Lower leg skin (tissue), 4 donors: ENCODE data around the gene NCKAP5. TPM values are rescaled to one million over a fixed set of nuclear protein-coding genes. Genes with fewer than 3 reads are reported as not detected.

Source experiments
- DNase-seq, 2 donors: peaks; one replicate each; pipeline ENCODE4 v3.0.0-alpha.2; 2019; ENCODE audit warnings: low spot score in 2 of 2
- H3K4me3 ChIP-seq: fragments of 200-600 bp; sonication (generic); 2 replicates; pipeline ENCODE4 v1.5.1; 2017; ENCODE audit warnings: mild to moderate bottlenecking, low read depth; ENCODE audit not compliant: poor library complexity, severe bottlenecking
- CTCF ChIP-seq, 3 donors: fragments of 450-650 bp; IDR thresholded peaks; one replicate each; pipeline ENCODE4 v1.5.1; 2016; ENCODE audit warnings: antibody characterized with exemption in 3 of 3, mild to moderate bottlenecking in 3 of 3, moderate library complexity in 2 of 3
- POLR2A ChIP-seq, 2 donors: fragments of 450-650 bp; IDR thresholded peaks; one replicate each; pipeline ENCODE4 v1.6.1; 2016 to 2017; ENCODE audit warnings: antibody characterized with exemption in 2 of 2, mild to moderate bottlenecking in 1 of 2, moderate library complexity in 1 of 2
- WGBS, 2 donors: methylation state at CpG; one replicate each; pipeline ENCODE4 v1.1.5; 2018; 5-methylcytosine and 5-hydroxymethylcytosine counted together
- intact Hi-C: fragments of 100-400 bp; cut with DNase I; formaldehyde crosslinking; loops from one replicate; pipeline ENCODE4 v1.15.0; 2023; ENCODE audit warnings: low total_unique reads
- total RNA-seq, 4 donors: library from RNA; depleted of rRNA; stranded (reverse); fragments of >200 nt; gene quantifications; one replicate each; pipeline ENCODE4 v1.1.0, GENCODE V29; 2016

Gene NCKAP5
- total RNA-seq, 4 donors from 2014 or later, result 2.0 to 5.1 (median 3.6) TPM

GRCh38 chr2:132646540-132647108, 921.6 kb downstream of the NCKAP5 start:
- intact Hi-C loops, result no loop called here
- no peak for TF ChIP-seq CTCF (IDR thresholded peaks at IDR 0.05)
- no peak for TF ChIP-seq POLR2A (IDR thresholded peaks at IDR 0.05)
- WGBS, 2 donors, result 82 to 86% methylated on average over 8 of the region's 8 CpGs
- DNase-seq, result no peak
- H3K4me3 ChIP-seq, result no peak overlapping the region

- intact Hi-C loops, result no loop called here
- TF ChIP-seq POLR2A (IDR thresholded peaks at IDR 0.05) (no peak), CTCF (IDR thresholded peaks at IDR 0.05) (no peak)
- 82 to 89% methylated on average over 18 of the region's 18 CpGs for WGBS, 2 donors
- H3K4me3 ChIP-seq, result no peak overlapping the region
- DNase-seq, result no peak
Measured at GRCh38 chr2:132645722-132646539, 922.3 kb downstream of the NCKAP5 start.

DNA sequence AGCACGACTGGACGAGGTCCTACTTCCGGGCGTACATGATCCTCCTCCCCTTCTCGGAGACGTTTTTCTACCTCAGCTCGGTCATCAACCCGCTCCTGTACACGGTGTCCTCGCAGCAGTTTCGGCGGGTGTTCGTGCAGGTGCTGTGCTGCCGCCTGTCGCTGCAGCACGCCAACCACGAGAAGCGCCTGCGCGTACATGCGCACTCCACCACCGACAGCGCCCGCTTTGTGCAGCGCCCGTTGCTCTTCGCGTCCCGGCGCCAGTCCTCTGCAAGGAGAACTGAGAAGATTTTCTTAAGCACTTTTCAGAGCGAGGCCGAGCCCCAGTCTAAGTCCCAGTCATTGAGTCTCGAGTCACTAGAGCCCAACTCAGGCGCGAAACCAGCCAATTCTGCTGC, 923.1 kb downstream of the NCKAP5 start:
- no peak for TF ChIP-seq POLR2A (IDR thresholded peaks at IDR 0.05)
- TF ChIP-seq CTCF (IDR thresholded peaks at IDR 0.05), result no peak
- DNase-seq, result no peak
- intact Hi-C loops, result no loop called here
- 83 to 85% methylated on average over 34 to 35 of the region's 35 CpGs for WGBS, 2 donors
- no peak overlapping the region for H3K4me3 ChIP-seq

DNA sequence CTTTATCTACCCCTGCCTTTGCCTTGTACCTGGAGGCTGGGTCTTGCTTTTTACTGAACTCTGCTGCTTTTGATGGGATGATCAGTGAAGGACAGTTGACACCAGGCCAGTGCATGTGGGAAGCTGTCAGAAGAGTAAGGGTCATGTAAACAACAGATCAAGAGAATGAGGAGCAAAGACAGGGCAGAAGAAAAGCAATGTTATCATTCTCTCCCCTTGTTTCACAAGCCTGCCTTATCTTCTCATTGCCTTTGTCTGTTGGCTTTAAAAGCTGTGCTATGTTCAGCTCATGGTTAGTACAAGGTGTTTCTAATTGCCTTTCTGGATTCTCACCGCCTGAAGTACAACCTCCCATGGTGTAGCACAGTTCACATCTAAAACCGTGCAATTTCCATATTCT, 925.8 kb downstream of the NCKAP5 start:
- intact Hi-C loops, result no loop called here
- DNase-seq, result no peak
- no peak overlapping the region for H3K4me3 ChIP-seq
- WGBS, 2 donors, result 89% methylated on average over 2 of the region's 2 CpGs
- TF ChIP-seq CTCF (IDR thresholded peaks at IDR 0.05), result no peak
- no peak for TF ChIP-seq POLR2A (IDR thresholded peaks at IDR 0.05)

DNA sequence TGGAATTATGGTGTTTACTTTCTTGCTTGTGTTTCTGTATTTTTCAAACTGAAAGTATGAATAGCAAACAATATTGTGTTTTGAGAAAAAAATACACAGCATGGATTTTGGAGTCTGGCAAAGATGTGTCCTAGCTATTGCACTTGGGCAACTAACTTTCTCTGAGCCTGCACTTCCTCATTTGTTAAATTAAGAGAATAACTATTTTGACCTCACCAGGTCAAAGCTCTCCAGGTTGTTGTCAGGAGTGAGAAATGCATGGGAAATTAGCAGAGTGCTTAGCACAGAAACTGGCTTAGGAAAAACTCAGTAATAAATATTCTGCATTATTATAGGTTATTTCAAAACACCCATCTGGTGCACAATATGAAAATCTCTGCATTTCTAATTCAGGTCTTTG, 926.4 kb downstream of the NCKAP5 start:
- no peak overlapping the region for H3K4me3 ChIP-seq
- no peak for TF ChIP-seq POLR2A (IDR thresholded peaks at IDR 0.05)
- no peak for TF ChIP-seq CTCF (IDR thresholded peaks at IDR 0.05)
- intact Hi-C loops, result no loop called here
- DNase-seq, result no peak
